DND-41 (cell line): ENCODE results near the gene WFDC12.

Source experiments
- ATAC-seq: fragments of 200-7000 bp; cut with Tn5 transposase; 3 replicates; pipeline ENCODE4 v1.9.1; 2021; ENCODE audit warnings: low read depth; ENCODE audit not compliant: insufficient read depth
- DNase-seq: peaks from one replicate; pipeline ENCODE4 v3.0.0-alpha.2; 2020
- H2AFZ ChIP-seq: 2 replicates; pipeline ENCODE4 v1.6.0; 2012; ENCODE audit warnings: low read depth, low read length
- H3K27ac ChIP-seq: 2 replicates; pipeline ENCODE4 v1.5.1; 2012; ENCODE audit warnings: low read length, inconsistent platforms
- H3K27me3 ChIP-seq: fragments of 200-600 bp; sonication (generic); 2 replicates; pipeline ENCODE4 v1.6.0; 2012; ENCODE audit warnings: low read length, mild to moderate bottlenecking, inconsistent platforms; ENCODE audit not compliant: insufficient read depth, poor library complexity
- H3K36me3 ChIP-seq: 2 replicates; pipeline ENCODE4 v1.5.1; 2012; ENCODE audit warnings: low read length, inconsistent platforms; ENCODE audit not compliant: insufficient read depth
- H3K4me1 ChIP-seq: 2 replicates; pipeline ENCODE4 v1.5.1; 2012; ENCODE audit warnings: mild to moderate bottlenecking, low read length; ENCODE audit not compliant: insufficient read depth
- H3K4me2 ChIP-seq: 2 replicates; pipeline ENCODE4 v1.6.0; 2012; ENCODE audit warnings: mild to moderate bottlenecking, moderate library complexity, low read length, inconsistent platforms; ENCODE audit not compliant: insufficient read depth
- H3K4me3 ChIP-seq, 2 experiments: fragments of 200-600 bp in 1 of 2; shearing (Covaris generic) in 1 of 2; 2 replicates each; pipeline ENCODE4 v1.5.1; 2012 to 2016; ENCODE audit warnings: inconsistent platforms in 2 of 2, low read length in 2 of 2, mild to moderate bottlenecking in 2 of 2, low read depth in 1 of 2, moderate library complexity in 1 of 2
- H3K79me2 ChIP-seq: 2 replicates; pipeline ENCODE4 v1.6.0; 2012; ENCODE audit warnings: low read length, inconsistent platforms; ENCODE audit not compliant: insufficient read depth
- H3K9ac ChIP-seq: 2 replicates; pipeline ENCODE4 v1.6.0; 2012; ENCODE audit warnings: low read depth, mild to moderate bottlenecking, inconsistent platforms, low read length, moderate library complexity
- H3K9me3 ChIP-seq: 2 replicates; pipeline ENCODE4 v1.5.1; 2012; ENCODE audit warnings: low read length, moderate library complexity, mild to moderate bottlenecking, inconsistent platforms; ENCODE audit not compliant: insufficient read depth, severe bottlenecking
- H4K20me1 ChIP-seq: 2 replicates; pipeline ENCODE4 v1.6.0; 2012; ENCODE audit warnings: low read length; ENCODE audit not compliant: insufficient read depth
- CTCF ChIP-seq: IDR thresholded peaks from 2 replicates; pipeline ENCODE4 v1.5.1; 2012; ENCODE audit warnings: borderline replicate concordance, low read length, moderate library complexity, mild to moderate bottlenecking; ENCODE audit not compliant: poor library complexity, severe bottlenecking; ENCODE audit errors: extremely low read depth
- EZH2 ChIP-seq: IDR thresholded peaks from 3 replicates; pipeline ENCODE4 v1.6.1; 2012; ENCODE audit warnings: borderline replicate concordance, low read depth, mild to moderate bottlenecking, moderate library complexity, low read length, inconsistent platforms; ENCODE audit not compliant: severe bottlenecking

WFDC12 gene

GRCh38 chr20:45094201-45094600, 30.1 kb downstream of the WFDC12 start:
- Histone ChIP-seq H3K4me3 (no peak overlapping the region), H3K27ac (no peak overlapping the region), H4K20me1 (no peaks in the 10 kb centered on the region), H3K9me3 (no peaks in the 10 kb centered on the region), H3K4me2 (no peak overlapping the region), H3K4me1 (no peaks in the 10 kb centered on the region), H2AFZ (no peak overlapping the region), H3K79me2 (no peaks in the 10 kb centered on the region), H3K36me3 (no peaks in the 10 kb centered on the region), H3K27me3 (no peaks in the 10 kb centered on the region), H3K9ac (no peak overlapping the region)
- no peak for ATAC-seq
- no peak for DNase-seq
- no peak for TF ChIP-seq CTCF
- TF ChIP-seq EZH2, result no peak

GRCh38 chr20:45092898-45093297, 31.4 kb downstream of the WFDC12 start:
- DNase-seq, result no peak
- Histone ChIP-seq H3K27me3 (no peaks in the 10 kb centered on the region), H3K9me3 (no peaks in the 10 kb centered on the region), H4K20me1 (no peaks in the 10 kb centered on the region), H3K4me3 (no peak overlapping the region), H3K27ac (no peak overlapping the region), H3K36me3 (no peaks in the 10 kb centered on the region), H3K79me2 (no peaks in the 10 kb centered on the region), H3K9ac (no peak overlapping the region), H3K4me1 (no peaks in the 10 kb centered on the region), H2AFZ (no peak overlapping the region), H3K4me2 (no peak overlapping the region)
- ATAC-seq, result no peak
- no peak for TF ChIP-seq EZH2
- no peak for TF ChIP-seq CTCF

- Histone ChIP-seq H3K4me2 (no peak overlapping the region), H3K27me3 (no peaks in the 10 kb centered on the region), H4K20me1 (no peaks in the 10 kb centered on the region), H3K79me2 (no peaks in the 10 kb centered on the region), H3K9ac (no peak overlapping the region), H2AFZ (no peak overlapping the region), H3K27ac (no peak overlapping the region), H3K9me3 (no peaks in the 10 kb centered on the region), H3K4me3 (no peak overlapping the region), H3K4me1 (no peaks in the 10 kb centered on the region), H3K36me3 (no peaks in the 10 kb centered on the region)
- DNase-seq (no peak), ATAC-seq (no peak)
- TF ChIP-seq EZH2 (no peak), CTCF (no peak)
Measured at GRCh38 chr20:45091366-45091765, 32.9 kb downstream of the WFDC12 start.

- H3K27me3 ChIP-seq, result no peaks in the 10 kb centered on the region
- H3K9ac ChIP-seq, result no peak overlapping the region
- H4K20me1 ChIP-seq, result no peaks in the 10 kb centered on the region
- H3K4me1 ChIP-seq, result no peaks in the 10 kb centered on the region
- no peak for TF ChIP-seq CTCF
- no peak for TF ChIP-seq EZH2
- H3K27ac ChIP-seq, result no peak overlapping the region
- no peak for DNase-seq
- no peaks in the 10 kb centered on the region for H3K79me2 ChIP-seq
- no peak overlapping the region for H3K4me2 ChIP-seq
- no peak overlapping the region for H3K4me3 ChIP-seq
- no peak overlapping the region for H2AFZ ChIP-seq
- no peaks in the 10 kb centered on the region for H3K36me3 ChIP-seq
- H3K9me3 ChIP-seq, result no peaks in the 10 kb centered on the region
- no peak for ATAC-seq
Measured at GRCh38 chr20:45090481-45090880, 33.8 kb downstream of the WFDC12 start.
